GM19395 (cell line): Measurements from ENCODE around the gene ZNF691.
"Not testable (repeated sequence)": the region's sequence is repeated elsewhere in the genome, so short reads cannot be mapped to it uniquely, and the experiment has no call there.

Experiments
- ATAC-seq: cut with Tn5 transposase; IDR thresholded peaks from one replicate; pipeline ENCODE4 v1.9.1; 2021; ENCODE audit warnings: mild to moderate bottlenecking, moderate library complexity; ENCODE audit not compliant: unreplicated experiment

Gene ZNF691

GRCh38 chr1:42853116-42853884, 6.9 kb downstream of the ZNF691 start:
- no peak for ATAC-seq

GRCh38 chr1:42856554-42856953, 10.1 kb downstream of the ZNF691 start:
- not testable (repeated sequence) for ATAC-seq

GRCh38 chr1:42859366-42859765, 13.0 kb downstream of the ZNF691 start:
- ATAC-seq = not testable (repeated sequence)

- no peak for ATAC-seq
Measured at GRCh38 chr1:42860339-42861013, 14.1 kb downstream of the ZNF691 start.

- no peak for ATAC-seq
Measured at GRCh38 chr1:42861014-42861399, 14.6 kb downstream of the ZNF691 start.

- no peak for ATAC-seq
Measured at GRCh38 chr1:42866549-42866948, 20.1 kb downstream of the ZNF691 start.

GRCh38 chr1:42868466-42868865, 22.1 kb downstream of the ZNF691 start:
- not testable (repeated sequence) for ATAC-seq

- not testable (repeated sequence) for ATAC-seq
Measured at GRCh38 chr1:42869254-42869653, 22.8 kb downstream of the ZNF691 start.

- not testable (repeated sequence) for ATAC-seq
Measured at GRCh38 chr1:42869751-42870150, 23.3 kb downstream of the ZNF691 start.

GRCh38 chr1:42873108-42873507, 26.7 kb downstream of the ZNF691 start:
- ATAC-seq = not testable (repeated sequence)

GRCh38 chr1:42873670-42874069, 27.3 kb downstream of the ZNF691 start:
- no peak for ATAC-seq

GRCh38 chr1:42876009-42876408, 29.6 kb downstream of the ZNF691 start:
- ATAC-seq = no peak

- ATAC-seq = no peak
Measured at GRCh38 chr1:42877380-42877779, 31.0 kb downstream of the ZNF691 start.

GRCh38 chr1:42880384-42880783, 34.0 kb downstream of the ZNF691 start:
- ATAC-seq = no peak

GRCh38 chr1:42886046-42886739, 39.8 kb downstream of the ZNF691 start:
- ATAC-seq = no peak

GRCh38 chr1:42886800-42887199, 40.4 kb downstream of the ZNF691 start:
- no peak for ATAC-seq

- no peak for ATAC-seq
Measured at GRCh38 chr1:42887366-42887765, 41.0 kb downstream of the ZNF691 start.

- ATAC-seq = no peak
Measured at GRCh38 chr1:42888013-42888633, 41.7 kb downstream of the ZNF691 start.

GRCh38 chr1:42889264-42889663, 42.9 kb downstream of the ZNF691 start:
- no peak for ATAC-seq

GRCh38 chr1:42891465-42892138, 45.2 kb downstream of the ZNF691 start:
- no peak for ATAC-seq

- not testable (repeated sequence) for ATAC-seq
Measured at GRCh38 chr1:42899960-42900359, 53.5 kb downstream of the ZNF691 start.
